ENCODE data around the gene TMEM161A. TPM values are rescaled to one million over a fixed set of nuclear protein-coding genes. Genes with fewer than 3 reads are reported as not detected.

The TMEM161A gene
- total and polyA plus RNA-seq, 9 of the 15 experiments (the other 6 are each of a cell fraction or from before 2014, with no cell fraction given): 0.63 to 92.3 (median 38.9) TPM

DNA sequence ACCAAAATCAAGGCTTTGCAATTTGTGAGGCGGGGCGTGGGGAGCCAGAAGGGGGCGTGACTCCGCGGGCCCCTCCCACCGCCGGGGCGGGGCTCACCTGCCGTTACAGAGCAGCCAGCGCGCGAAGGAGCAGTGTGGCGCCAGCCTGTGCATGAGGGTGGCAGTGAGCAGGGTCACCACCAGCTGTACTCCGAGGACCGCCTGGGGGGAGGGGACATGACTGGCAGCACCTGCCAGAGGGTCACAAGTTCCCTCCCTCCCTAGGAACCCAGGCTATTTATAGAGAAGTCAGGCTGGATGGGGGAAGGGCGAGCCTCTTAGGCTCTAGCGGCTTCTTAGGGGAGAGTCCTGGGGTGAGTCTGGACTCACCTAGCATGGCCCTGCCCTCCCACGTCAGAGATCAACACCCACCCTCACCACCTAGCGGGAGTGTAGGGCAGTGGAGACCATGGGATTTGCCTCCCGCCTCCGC is 3.6 kb downstream of the TMEM161A start (continued):
- TF ChIP-seq, protein P1, sequence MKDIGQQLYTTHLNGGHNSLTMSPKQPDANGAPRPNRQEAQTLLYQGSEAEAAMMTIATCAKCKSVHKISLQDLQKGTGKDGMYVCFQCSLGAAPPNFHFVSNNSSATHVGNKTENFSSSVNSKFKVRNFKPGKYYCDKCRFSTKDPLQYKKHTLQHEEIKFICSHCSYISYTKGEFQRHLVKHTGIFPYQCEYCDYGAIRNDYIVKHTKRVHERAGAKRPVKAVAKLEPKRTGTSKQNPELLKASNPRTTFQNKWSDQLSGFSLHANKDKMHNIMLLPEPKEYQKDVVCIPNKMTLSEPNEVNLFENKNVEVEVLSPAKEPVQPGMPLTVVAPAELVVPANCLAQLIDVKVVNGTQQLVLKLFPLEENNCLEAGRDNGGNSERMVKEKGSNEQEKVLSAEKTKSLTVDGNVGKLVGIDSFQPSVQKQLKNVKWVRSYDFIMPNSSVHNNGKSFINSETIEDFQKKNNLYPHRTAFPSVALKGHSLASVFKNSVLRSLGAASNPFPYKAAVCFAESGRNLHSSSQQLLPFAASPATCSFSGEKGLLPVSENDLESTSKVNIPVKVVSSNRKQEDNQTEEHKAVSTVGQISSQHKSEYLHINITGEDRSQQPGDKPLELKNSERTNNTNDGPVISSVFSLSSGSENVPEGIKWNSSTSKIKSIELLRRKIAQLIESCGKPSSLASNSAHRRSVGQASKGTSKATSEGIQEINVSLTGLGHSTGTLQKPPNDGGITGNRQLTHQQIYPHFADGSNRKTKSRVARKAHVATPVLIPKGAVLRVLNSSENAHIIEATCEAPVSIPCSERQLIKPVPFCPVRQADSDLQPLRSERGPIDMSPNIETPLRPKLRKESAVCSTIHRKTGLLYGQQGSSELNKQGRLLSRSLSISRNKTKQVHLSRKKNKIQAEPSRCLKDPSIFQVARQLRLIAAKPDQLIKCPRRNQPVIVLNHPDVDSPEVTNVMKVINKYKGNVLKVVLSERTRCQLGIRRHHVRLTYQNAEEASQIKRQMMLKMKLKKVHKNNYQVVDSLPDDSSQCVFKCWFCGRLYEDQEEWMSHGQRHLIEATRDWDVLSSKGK (CRISPR knock-in tag; IDR thresholded peaks at IDR 0.05): no peak
- TF ChIP-seq MEIS2 (IDR thresholded peaks at IDR 0.05; ENCODE audit: partially characterized antibody): no peak
- TF ChIP-seq ZNF24 (IDR thresholded peaks at IDR 0.05): no peak
- peak; percentile 86 to 91 for TF ChIP-seq MAZ (CRISPR knock-in tag; conservative IDR thresholded peaks at IDR 0.05 in 1 of 2, IDR thresholded peaks at IDR 0.05 in 1 of 2)
- TF ChIP-seq POLR2AphosphoS5 (IDR thresholded peaks at IDR 0.05; ENCODE audit: control insufficient read depth, insufficient read depth, low read depth, low read length): peak; percentile 70
- TF ChIP-seq CBFA2T3 (IDR thresholded peaks at IDR 0.05): peak; percentile 31; the same call in 1 of the 2 replicates
- TF ChIP-seq ZNF197 (CRISPR knock-in tag; IDR thresholded peaks at IDR 0.05; ENCODE audit: low read depth): no peak
- no peak for TF ChIP-seq BRF1 (IDR thresholded peaks at IDR 0.05; ENCODE audit: borderline replicate concordance, extremely low read depth, insufficient read length)
- no peak for TF ChIP-seq ZNF668 (CRISPR knock-in tag; IDR thresholded peaks at IDR 0.05)
- TF ChIP-seq SMARCA4 (IDR thresholded peaks at IDR 0.05): 0 out of 2 replicates have a peak, but pooled peaks have one; percentile 11
- TF ChIP-seq CBX3 (IDR thresholded peaks at IDR 0.05; ENCODE audit: borderline replicate concordance in 1 of 2, low read length in 2 of 2): peak in 1 of 2 experiments; percentile 36; a peak in 1 of 3 replicates
- no peak for TF ChIP-seq HIVEP1 (CRISPR knock-in tag; IDR thresholded peaks at IDR 0.05)
- TF ChIP-seq NR1H2 (CRISPR knock-in tag; IDR thresholded peaks at IDR 0.05): no peak
- no peak for TF ChIP-seq TAL1 (IDR thresholded peaks at IDR 0.05)
- TF ChIP-seq THRB (CRISPR knock-in tag; conservative IDR thresholded peaks at IDR 0.05): no peak
- TF ChIP-seq ZNF23 (CRISPR knock-in tag; IDR thresholded peaks at IDR 0.05): no peak
- TF ChIP-seq SRF (CRISPR knock-in tag; IDR thresholded peaks at IDR 0.05): peak in 1 of 2 experiments; percentile 66; a peak in 2 of 4 replicates
- TF ChIP-seq TCF3 (CRISPR knock-in tag; IDR thresholded peaks at IDR 0.05): no peak
- no peak for TF ChIP-seq ILK (tag; IDR thresholded peaks at IDR 0.05; ENCODE audit: borderline replicate concordance, low read depth)
- no peak for TF ChIP-seq TCF7 (IDR thresholded peaks at IDR 0.05; ENCODE audit: borderline replicate concordance)
- no peak for TF ChIP-seq ETV6 (IDR thresholded peaks at IDR 0.05; ENCODE audit: borderline replicate concordance in 1 of 2, low read depth in 2 of 2, low read length in 1 of 2)
- no peak for TF ChIP-seq ETV6 (CRISPR knock-in tag; IDR thresholded peaks at IDR 0.05; ENCODE audit: borderline replicate concordance)
- no peak for TF ChIP-seq ZBTB33 (CRISPR knock-in tag; IDR thresholded peaks at IDR 0.05)
